ENCODE measurements around the gene VASH2.

VASH2 gene

GRCh38 chr1:212937034-212937433 lies 13.3 kb upstream of the VASH2 start:
- Histone ChIP-seq H3K36me3 (no peaks in the 10 kb centered on the region), H3K9me3 (ENCODE audit: severe bottlenecking) (peaks cover 3% of the 10 kb centered on the region), H3K27me3 (ENCODE audit: insufficient read depth, low read depth, severe bottlenecking) (no peaks in the 10 kb centered on the region), H3K4me3 (ENCODE audit: low read depth, low read length) (no peak overlapping the region), H3K27ac (no peak overlapping the region)
- TF ChIP-seq CTCF (IDR thresholded peaks at IDR 0.05; ENCODE audit: low read depth, low read length), result no peak
- no peak for DNase-seq

GRCh38 chr1:212938846-212939245 lies 11.5 kb upstream of the VASH2 start:
- TF ChIP-seq CTCF (IDR thresholded peaks at IDR 0.05; ENCODE audit: low read depth, low read length), result no peak
- H3K27ac ChIP-seq, result no peak overlapping the region
- H3K4me3 ChIP-seq (ENCODE audit: low read depth, low read length), result no peak overlapping the region
- H3K27me3 ChIP-seq (ENCODE audit: insufficient read depth, low read depth, severe bottlenecking), result no peaks in the 10 kb centered on the region
- H3K9me3 ChIP-seq (ENCODE audit: severe bottlenecking), result peaks cover 5% of the 10 kb centered on the region
- peak; percentile 36 for DNase-seq
- H3K36me3 ChIP-seq, result no peaks in the 10 kb centered on the region

GRCh38 chr1:212941452-212941851 lies 8.9 kb upstream of the VASH2 start:
- Histone ChIP-seq H3K9me3 (ENCODE audit: severe bottlenecking) (peaks cover 6% of the 10 kb centered on the region), H3K27ac (no peak overlapping the region), H3K36me3 (no peaks in the 10 kb centered on the region), H3K27me3 (ENCODE audit: insufficient read depth, low read depth, severe bottlenecking) (no peaks in the 10 kb centered on the region), H3K4me3 (ENCODE audit: low read depth, low read length) (no peak overlapping the region)
- no peak for DNase-seq
- TF ChIP-seq CTCF (IDR thresholded peaks at IDR 0.05; ENCODE audit: low read depth, low read length), result no peak

GRCh38 chr1:212942679-212943392 lies 7.5 kb upstream of the VASH2 start:
- no peak for DNase-seq
- no peak for TF ChIP-seq CTCF (IDR thresholded peaks at IDR 0.05; ENCODE audit: low read depth, low read length)
- Histone ChIP-seq H3K27me3 (ENCODE audit: insufficient read depth, low read depth, severe bottlenecking) (no peaks in the 10 kb centered on the region), H3K36me3 (no peaks in the 10 kb centered on the region), H3K27ac (no peak overlapping the region), H3K4me3 (ENCODE audit: low read depth, low read length) (no peak overlapping the region), H3K9me3 (ENCODE audit: severe bottlenecking) (peaks cover 6% of the 10 kb centered on the region)

- H3K4me3 ChIP-seq (ENCODE audit: low read depth, low read length), result no peak overlapping the region
- DNase-seq, result no peak
- H3K36me3 ChIP-seq, result no peaks in the 10 kb centered on the region
- no peak overlapping the region for H3K27ac ChIP-seq
- no peaks in the 10 kb centered on the region for H3K27me3 ChIP-seq (ENCODE audit: insufficient read depth, low read depth, severe bottlenecking)
- TF ChIP-seq CTCF (IDR thresholded peaks at IDR 0.05; ENCODE audit: low read depth, low read length), result no peak
- H3K9me3 ChIP-seq (ENCODE audit: severe bottlenecking), result peaks cover 6% of the 10 kb centered on the region
Observed at GRCh38 chr1:212943393-212943710, 7.0 kb upstream of the VASH2 start.
